SKM-1 treated with dmso at 0.1 percent for 144 hours (cell line): Measurements from ENCODE around the gene INSYN2B.

Experiments
- DNase-seq: peaks from one replicate; lab custom pipeline; 2025; ENCODE audit not compliant: unreplicated experiment; lab: John Stamatoyannopoulos, UW

INSYN2B gene

GRCh38 chr5:169934990-169935389 lies 45.3 kb downstream of the INSYN2B start:
- no peak for DNase-seq

DNA sequence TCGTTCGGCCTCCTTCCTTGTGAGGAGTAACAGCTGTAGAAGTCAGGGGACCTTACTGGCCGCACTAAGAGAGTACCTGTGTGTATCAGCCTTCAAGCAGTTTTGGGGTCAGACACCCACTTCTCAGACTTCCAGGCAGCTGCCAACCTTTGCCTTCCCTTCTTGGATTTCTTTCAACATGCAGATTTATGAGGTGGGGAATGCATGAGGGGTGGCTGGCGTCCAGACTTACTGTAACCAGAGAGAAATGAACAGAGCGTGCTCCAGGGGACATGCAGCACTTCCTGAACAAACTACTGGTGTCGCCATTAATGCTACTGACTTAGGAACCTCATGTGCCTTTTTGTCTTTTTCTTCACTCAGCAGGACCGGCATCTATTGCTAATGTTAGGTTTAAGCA lies 46.7 kb downstream of the INSYN2B start:
- no peak for DNase-seq

DNA sequence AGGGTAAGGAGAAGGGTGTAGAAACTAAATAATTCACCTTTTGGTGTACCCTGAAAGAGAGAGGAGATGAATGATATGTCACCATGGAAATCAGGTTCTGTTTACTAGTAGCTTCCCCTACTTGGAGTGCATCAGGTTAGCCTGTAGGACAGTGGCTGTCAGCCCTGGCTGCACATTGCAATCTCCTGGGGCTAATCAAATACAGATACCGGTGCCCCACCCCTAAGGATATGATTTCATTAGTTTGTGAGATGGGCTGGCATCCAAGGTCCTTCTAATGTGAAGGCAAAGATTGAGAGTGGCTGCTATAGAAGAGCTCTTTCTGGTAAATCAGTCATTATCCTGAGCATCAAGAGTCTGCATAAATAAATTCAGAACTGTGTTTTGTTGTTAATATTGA lies 47.2 kb downstream of the INSYN2B start:
- no peak for DNase-seq

- no peak for DNase-seq
These were observed 56.3 kb downstream of the INSYN2B start for GRCh38 chr5:169923988-169924387.

- no peak for DNase-seq
These were observed 57.8 kb downstream of the INSYN2B start for GRCh38 chr5:169922474-169922873.

- DNase-seq: no peak
These were observed 58.3 kb downstream of the INSYN2B start for GRCh38 chr5:169921949-169922348.

DNA sequence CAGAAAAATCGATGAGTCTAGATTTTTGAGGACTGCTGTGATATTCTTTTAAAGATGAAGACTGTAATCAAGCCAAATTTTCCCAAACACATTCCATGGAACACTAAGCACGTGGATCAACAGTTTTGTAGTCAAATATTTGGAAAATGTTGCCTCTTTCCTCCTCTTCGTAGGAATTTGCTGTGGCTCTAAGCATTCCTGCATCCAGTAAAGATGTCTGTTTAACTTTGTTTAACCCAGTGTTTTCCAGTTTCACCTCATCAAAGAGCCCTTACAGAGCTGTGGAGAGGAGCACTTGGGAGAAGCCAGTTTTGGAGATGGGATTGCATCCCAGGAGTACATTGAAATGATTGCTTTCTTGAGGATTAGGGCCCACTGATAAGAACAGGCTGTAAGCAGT lies 58.9 kb downstream of the INSYN2B start:
- no peak for DNase-seq

GRCh38 chr5:169920474-169920873 lies 59.8 kb downstream of the INSYN2B start:
- DNase-seq: no peak

DNA sequence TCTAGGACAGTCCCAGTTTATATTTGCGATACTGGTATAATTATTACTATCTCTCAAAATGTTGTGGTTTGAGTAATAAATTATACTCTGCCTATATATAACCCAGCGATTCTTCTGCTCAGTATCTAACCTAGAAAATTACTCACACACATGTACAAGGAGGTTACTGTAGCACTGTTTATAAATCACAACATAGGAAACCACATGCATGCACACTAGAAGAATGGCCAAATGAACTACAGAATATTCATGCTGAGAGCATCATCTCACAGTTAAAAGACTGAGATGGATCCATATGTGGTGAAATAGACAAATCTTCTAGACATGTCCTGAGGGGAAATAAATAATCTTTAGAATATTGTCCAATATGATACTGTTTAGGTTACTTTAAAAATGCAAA lies 62.1 kb downstream of the INSYN2B start:
- DNase-seq: no peak

GRCh38 chr5:169917500-169917899 lies 62.8 kb downstream of the INSYN2B start:
- DNase-seq: no peak

- no peak for DNase-seq
These were observed 65.5 kb downstream of the INSYN2B start for GRCh38 chr5:169914766-169915165.

DNA sequence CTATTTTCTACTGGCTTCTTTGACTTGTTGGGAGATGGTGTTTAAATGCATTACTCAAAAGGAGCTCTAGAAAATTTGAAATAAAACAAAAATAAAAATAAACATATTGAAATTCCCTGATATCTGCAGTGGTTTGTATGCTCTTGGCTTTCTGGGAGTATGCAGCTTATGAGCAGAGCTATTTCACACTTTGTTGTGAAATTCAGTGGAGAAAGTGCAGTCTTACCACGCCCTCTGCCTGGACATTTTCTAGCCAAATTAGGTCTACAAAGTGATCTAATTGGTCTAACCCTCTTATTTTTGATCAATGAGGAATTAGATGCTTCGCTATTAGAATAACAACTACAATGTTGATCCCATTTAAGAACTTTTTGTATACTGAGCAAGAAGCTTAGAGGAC lies 66.8 kb downstream of the INSYN2B start:
- no peak for DNase-seq

- no peak for DNase-seq
These were observed 68.7 kb downstream of the INSYN2B start for GRCh38 chr5:169911448-169912212.

GRCh38 chr5:169910393-169910792 lies 69.9 kb downstream of the INSYN2B start:
- DNase-seq: no peak

- no peak for DNase-seq
These were observed 70.3 kb downstream of the INSYN2B start for GRCh38 chr5:169909945-169910344.

- DNase-seq: no peak
These were observed 71.4 kb downstream of the INSYN2B start for GRCh38 chr5:169908864-169909263.

DNA sequence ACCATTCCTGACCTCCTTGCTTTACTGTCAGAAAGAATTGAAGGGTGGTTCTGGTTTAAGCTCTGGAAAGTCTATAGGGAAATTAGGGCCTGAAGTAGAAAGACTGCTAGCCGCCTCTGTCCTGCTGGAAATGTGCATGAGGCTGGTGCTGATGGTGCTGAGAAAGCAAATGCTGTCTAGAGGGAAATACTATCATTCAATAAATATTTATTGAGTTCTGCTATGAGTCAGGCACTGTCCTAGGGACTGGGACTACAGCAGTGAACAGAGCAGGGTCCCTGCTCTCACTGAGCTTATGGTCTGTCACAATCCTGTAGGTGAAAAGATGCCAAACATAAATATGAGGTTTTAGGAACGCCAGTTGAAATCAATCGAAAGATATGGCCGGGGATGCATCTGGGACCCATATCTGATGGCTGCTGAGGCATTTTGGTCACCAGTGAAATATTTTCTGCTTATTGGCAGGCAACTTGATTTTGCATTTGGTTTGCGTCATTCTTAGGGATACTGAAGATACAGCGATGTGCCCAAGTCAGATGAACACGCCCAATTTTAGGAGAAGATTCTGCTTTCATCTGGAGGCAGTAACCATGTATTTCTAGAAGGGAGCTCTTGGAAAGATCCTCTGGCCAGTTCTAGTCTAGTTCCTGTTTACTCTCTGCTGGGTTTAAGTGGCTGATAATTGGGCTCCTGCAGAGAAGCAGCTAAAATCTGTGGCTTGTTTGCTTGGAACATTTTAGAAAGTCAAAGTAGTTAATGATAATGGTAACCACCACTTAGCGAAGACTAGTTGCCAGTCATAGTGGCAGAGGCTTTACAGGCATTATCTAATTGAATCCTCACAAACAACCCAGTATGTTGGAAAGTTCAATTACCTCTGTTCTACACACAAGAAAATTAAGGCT lies 73.3 kb downstream of the INSYN2B start:
- DNase-seq: no peak

- no peak for DNase-seq
These were observed 75.3 kb downstream of the INSYN2B start for GRCh38 chr5:169905017-169905416.

- DNase-seq: no peak
These were observed 75.8 kb downstream of the INSYN2B start for GRCh38 chr5:169904508-169904907.

DNA sequence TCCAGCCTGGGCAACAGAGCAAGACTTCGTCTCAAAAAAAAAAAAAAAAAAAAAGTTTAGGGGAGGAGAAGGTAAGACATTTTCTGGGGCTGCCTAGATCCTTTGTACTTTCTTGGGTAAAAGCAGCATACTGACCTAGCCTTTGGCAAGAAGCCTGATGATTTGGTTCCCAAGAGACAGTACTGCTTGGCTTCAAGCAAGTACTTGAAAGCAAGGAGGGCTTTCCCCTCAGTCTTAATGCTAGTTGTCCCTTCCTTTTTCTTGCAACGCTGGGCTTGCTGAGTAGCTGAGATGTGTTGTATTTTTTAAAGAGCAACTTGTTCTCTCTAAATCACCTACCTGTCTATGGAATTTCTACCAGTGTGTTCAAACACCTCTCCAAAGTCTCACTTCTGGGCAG lies 76.2 kb downstream of the INSYN2B start:
- no peak for DNase-seq

DNA sequence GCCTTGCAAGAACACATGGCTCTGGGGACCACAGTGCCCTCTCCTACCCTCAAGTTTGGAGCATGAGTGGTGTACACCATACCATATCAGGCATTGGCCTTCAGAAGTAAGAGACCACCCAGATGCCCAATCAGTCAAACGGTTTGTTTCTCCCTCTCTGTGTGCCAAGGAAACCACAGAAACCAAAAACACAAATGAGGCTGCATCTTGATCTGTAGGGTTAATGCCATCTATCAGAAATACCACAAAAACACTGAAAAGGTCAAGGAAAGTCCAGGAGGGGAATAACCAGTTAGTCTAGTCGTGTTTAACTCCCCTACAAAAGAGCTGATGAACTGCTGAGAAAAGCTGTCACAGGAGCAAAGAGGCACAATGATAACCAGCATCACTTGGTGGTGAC lies 78.4 kb downstream of the INSYN2B start:
- no peak for DNase-seq

GRCh38 chr5:169897481-169897880 lies 82.8 kb downstream of the INSYN2B start:
- no peak for DNase-seq
